HTERT RPE-1 (cell line): Measurements from ENCODE around the gene TRPM4.
"Not testable (repeated sequence)": the region's sequence is repeated elsewhere in the genome, so short reads cannot be mapped to it uniquely, and the experiment has no call there.

Source experiments
- in situ Hi-C: fragments of 300-500 bp; cut with MboI; formaldehyde crosslinking; loops from 4 replicates; pipeline ENCODE4 v1.14.3; 2020; ENCODE audit warnings: low sequenced_read_pairs

The TRPM4 gene

DNA sequence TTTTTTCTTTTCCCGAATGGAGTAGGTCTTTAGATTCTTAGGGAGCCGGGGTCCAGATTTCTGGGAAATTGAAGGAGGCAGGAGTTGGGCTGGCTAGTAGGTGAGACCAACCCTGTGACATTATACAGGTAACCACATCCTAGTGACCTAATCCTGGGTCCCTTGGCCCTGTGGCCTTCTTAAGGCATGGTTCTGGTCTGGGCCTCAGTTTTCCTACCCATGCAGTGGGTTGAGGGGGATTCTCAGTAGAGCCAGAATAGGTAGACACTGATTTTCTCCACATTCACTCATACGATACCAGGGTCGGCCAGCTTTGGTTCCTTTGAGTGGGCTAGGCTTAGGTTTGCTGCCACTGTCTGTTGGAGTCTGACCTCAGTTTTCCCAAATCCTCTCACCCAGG, 31.0 kb upstream of the TRPM4 start:
- in situ Hi-C loops: no loop called here

DNA sequence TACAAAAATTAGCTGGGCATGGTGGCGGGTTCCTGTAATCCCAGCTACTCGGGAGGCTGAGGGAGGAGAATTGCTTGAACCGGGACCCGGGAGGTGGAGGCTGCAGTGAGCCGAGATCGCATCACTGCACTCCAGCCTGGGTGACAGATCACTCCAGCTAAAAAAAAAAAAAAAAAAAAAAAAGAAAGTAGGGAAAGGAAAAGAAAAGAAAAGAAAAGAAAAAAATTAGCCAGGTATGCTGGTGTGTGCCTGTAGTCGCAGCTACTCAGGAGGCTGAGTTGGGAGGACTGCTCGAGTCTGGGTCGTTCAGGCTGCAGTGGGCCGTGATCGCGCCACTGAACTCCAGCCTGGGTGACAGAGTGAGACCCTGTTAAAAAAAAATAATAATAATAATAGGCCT, 30.4 kb upstream of the TRPM4 start:
- in situ Hi-C loops: not testable (repeated sequence)

DNA sequence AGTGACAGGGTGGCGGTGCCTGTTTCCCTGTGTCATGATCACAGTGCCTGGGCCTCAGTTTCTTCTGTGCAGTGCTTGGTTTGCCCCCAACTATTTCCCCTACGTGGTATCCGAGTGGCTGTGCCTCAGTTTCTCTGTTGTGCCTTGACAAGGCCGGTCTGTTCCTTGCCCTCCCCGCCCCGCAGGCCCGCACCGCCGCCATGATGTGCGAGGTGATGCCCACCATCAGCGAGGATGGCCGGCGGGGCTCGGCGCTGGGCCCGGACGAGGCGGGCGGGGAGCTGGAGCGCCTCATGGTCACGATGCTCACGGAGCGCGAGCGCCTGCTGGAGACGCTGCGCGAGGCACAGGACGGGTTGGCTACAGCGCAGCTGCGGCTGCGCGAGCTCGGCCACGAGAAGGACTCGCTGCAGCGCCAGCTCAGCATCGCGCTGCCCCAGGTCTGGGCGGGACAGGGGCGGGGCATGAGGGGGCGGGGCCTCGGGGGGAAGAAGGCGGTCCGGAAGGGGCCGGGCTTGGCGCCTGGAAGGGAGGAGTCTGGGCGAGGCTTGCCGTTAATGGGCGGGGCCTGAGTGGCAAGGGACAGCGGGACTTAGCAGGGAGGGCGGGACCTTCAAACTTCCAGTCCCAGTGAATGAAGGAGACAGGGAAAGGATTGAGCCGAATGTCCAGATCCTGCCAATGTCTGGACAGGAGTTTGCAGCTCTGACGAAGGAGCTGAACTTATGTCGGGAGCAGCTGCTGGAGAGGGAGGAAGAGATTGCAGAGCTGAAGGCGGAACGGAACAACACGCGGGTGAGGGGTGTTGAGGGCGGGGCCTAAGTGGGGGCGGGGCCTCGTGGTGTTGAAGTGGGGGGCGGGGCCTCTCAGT, 29.7 kb upstream of the TRPM4 start:
- in situ Hi-C loops: no loop called here

DNA sequence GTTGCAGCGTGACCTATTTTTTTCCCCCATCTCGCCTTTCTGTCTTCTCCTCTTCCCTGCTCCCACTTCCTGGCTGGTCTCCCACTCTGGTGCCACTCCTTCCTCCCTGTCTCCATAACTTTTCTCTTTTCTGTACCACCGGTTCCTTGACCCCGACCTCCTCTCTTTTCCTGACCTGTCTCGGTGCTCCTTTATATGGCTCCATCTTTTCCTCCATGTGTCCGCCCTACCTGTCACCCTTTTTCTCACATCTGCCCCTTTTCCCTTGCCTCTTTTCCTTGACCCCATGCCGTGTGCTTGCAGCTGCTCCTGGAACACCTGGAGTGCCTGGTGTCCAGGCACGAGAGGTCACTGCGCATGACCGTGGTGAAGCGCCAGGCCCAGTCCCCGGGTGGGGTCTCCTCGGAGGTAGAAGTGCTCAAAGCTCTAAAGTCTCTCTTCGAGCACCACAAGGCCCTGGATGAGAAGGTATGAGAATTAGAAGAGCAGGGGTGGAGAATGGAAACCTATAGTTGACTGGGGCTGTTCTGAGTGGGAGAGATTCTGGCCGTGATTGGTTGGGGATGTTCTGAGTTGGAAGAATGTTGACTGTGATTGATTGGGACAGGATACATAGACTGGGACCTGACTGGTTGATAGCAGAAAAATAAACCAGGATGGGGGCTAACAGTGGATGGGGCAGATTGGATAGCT, 28.9 kb upstream of the TRPM4 start:
- in situ Hi-C loops: no loop called here

DNA sequence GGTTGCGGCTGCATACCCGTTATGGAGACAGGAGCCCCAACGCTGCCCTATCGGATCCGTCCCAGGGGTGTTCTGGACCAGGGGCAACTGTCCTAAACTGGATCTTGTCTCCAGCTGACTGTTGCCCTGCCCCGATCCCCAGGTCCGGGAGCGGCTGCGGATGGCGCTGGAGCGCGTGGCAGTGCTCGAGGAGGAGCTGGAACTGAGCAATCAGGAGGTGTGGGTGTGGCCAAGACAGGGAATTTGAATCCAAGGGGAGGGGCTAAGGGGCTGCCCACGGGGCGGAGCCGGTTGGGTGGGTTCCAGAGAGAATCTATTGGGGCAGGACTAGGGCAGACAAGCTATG, 28.4 kb upstream of the TRPM4 start:
- in situ Hi-C loops: no loop called here

DNA sequence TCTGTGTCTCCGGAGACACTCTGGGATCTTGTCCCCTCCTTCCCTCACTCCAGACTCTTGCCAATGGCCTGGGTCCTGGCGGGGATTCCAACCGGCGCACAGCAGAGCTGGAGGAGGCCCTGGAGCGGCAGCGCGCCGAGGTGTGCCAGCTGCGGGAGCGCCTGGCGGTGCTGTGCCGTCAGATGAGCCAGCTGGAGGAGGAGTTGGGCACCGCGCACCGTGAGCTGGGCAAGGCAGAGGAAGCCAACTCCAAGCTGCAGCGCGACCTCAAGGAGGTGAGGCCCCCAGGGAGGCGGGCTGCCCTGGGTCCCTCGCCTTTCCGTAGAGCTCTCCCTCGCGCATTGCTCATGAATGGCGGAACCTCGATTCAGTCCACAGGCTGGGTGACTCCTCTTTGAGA, 27.3 kb upstream of the TRPM4 start:
- in situ Hi-C loops: no loop called here

DNA sequence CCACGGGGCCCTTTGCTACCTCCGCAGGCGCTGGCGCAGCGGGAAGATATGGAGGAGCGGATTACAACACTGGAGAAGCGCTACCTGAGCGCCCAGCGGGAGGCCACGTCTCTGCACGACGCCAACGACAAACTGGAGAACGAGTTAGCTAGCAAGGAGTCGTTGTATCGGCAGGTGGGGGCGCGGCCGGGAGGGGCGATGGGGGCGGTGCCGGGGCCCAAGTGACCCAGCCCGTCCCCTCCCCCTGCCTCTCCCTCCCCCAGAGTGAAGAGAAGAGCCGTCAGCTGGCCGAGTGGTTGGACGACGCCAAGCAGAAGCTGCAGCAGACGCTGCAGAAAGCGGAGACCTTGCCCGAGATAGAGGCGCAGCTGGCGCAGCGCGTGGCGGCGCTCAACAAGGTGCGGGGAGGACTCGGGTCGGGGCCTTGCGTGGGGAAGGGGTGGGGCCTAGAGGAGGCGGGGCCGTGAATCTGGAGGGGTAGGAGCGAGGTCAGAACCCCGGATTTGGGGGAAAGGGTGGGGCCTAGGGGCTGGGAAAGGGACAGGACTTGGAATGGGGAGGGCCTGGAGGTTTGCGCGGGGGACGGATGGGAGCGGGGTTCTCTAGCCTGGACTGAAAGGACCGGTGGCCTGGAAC, 24.5 kb upstream of the TRPM4 start:
- in situ Hi-C loops: no loop called here

DNA sequence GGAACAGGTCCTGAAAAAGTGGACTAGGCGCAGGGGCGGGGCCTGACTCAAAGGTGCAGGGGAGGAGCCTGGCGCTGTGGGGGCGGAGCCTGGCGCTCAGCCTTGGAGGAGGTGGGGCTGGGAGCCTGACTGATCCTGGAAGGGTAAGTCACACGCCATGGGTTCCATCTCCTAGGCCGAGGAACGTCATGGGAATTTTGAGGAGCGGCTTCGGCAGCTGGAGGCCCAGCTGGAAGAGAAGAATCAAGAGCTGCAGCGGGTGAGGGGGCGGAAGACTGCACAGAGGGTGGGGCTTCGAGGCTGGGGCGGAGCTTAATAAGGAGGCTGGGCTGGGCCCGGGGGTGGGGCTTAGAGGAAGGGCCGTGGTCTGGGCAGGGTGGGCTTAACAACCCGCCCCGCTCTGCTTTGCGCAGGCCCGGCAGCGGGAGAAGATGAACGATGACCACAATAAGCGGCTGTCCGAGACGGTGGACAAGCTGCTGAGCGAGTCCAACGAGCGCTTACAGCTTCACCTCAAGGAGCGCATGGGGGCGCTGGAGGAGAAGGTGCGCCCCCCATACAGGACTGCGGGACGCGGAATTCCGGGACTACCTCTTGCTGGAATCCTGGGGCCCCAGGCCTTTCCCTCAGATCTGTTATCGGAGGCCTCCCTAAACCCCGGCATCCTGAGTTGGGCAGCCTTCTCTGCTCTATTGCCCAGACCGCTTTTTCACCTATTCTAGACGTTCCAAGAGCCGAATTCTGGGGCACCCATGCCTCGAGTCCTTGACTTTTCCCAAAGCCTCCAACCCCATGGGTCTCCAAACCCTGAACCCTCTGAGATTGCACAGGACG, 23.8 kb upstream of the TRPM4 start:
- in situ Hi-C loops: no loop called here

DNA sequence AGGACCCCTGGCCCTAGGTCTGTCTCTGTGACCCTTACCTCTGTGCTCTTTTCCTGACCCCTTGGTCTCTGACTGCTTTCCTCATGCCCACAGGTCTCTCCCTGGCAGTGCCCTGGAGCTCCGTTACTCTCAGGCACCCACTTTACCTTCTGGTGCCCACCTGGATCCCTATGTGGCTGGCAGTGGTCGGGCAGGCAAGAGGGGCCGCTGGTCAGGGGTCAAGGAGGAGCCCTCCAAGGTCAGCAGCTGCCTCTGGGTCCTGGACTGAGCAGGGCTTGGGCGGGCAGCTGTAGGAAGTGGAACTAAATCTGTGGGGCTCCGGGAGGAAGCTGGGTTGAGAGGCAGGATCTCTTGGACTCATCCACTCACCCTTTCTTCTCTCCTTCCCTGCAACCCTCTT, 21.9 kb upstream of the TRPM4 start:
- in situ Hi-C loops: no loop called here

DNA sequence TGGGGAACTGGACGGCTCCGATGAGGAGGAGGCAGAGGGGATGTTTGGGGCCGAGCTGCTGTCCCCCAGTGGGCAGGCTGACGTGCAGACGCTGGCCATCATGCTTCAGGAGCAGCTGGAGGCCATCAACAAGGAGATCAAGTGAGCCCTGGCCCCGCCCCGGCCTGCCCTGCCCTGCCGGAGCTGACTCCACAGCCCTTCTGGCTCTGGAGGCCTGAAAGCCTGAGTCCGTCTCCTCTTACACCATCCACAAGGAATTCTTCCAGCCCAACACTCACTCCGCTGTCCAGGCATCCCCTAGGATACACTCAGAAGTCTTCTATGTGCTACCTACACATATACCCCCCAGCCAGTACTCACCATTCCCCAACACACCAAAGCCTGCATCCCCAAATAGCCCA, 20.8 kb upstream of the TRPM4 start:
- in situ Hi-C loops: no loop called here

DNA sequence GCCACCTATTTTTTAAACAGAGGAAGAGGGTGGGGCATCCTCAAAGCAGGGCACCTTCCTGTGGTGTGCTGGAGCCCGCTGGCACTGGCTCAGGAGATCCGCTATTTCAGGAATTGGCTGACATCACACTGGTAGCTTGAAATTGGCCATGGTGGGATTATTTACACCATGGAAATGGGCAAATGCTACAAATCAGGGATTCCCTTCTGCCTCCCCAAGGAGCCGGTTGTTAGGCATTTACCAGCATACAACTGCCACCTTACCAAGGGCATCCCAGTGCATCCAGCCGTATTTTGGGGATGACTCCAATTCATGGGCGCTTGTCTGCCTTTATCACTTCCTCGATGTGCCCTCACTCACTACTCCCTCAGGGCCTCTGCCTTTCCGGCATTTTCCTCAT, 16.6 kb upstream of the TRPM4 start:
- in situ Hi-C loops: no loop called here

DNA sequence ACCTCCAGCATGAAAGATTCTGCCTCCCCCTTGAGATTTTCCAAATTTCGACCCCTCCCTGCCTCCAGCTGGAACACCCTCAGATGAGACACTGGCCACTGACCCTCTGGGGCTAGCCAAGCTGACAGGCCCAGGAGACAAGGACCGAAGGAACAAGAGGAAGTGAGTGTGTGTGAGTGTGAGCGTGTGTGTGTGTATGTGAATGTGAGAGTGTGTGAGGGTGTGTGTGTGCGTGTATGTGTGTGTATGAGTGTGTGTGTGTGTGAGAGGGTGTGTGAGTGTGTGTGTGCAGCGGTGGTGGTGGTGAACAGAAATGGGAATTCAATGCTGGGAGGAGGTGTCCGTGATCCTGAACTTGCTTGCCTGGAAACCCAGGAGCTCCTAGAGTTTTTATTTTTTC, 16.2 kb upstream of the TRPM4 start:
- in situ Hi-C loops: no loop called here

DNA sequence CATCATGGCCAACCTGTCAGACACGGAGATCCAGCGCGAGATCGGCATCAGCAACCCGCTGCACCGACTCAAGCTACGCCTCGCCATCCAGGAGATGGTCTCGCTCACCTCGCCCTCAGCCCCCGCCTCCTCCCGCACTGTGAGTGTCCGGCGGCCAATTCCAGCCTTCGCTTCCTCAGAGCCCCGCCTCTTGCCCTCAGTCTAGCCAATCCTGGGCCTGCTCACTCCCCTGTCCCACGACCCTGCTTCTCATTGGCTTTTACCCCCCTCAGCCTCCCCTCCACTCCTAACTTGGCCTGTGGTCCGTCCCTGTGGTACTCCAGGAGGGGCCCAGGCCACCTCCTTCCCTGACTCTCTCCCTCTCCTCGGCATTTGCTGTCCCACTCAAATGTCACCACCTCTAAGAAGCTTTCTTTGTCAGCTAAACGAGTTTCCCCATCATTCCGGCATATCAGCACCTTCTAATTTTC, 14.7 kb upstream of the TRPM4 start:
- in situ Hi-C loops: no loop called here

DNA sequence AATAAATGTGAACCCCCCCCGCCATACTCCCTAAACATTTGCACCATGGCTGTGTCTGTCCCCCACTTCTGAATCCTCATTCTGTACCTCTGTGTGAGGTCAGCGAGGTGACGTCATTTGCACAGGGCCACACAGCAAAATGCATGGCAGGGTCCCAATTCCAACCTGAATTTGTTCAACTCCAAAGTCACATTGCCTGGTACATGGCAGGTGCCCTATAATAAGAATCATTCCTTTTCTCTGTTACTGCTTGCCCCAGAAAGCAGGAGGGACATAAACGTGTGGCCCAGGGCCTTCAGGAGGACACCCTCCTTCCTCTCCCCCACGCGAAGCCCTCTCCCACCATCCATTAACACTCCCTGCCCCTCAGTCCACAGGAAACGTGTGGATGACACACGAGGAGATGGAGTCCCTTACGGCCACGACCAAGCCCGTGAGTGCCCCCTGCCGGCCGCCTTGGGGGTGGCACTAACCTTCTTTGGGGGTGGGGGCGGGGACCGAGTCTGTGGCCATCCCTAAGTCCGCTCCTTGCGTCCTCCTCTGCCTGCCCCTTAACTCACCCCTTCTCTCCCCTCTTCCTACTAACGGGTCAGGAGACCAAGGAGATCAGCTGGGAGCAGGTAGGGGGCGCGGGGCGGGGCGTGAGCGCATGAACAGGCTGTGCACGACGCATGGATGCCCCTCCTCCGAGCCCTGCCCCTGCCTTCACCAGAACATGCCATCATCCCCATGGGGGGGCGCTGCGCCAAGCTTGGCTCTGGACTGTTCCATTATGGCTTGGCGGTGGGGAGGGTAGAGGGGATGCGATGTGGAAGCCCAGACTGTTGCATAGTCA, 11.8 kb upstream of the TRPM4 start:
- in situ Hi-C loops: no loop called here

DNA sequence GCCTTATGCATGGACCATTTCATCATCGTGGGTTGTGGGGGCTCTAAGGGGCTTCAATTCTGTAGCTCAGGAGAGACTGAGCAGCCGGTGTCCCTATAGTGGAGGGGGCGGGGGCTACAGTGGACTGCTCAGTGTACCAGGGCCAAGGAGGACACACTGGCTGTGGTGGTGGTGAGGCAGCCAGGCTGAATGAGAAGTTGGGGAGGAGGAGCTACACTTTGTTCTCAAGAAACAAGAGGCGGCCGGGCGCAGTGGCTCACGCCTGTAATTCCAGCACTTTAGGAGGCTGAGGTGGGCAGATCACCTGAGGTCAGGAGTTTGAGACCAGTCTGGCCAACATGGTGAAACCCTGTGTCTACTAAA, 11.2 kb upstream of the TRPM4 start:
- in situ Hi-C loops: not testable (repeated sequence)

DNA sequence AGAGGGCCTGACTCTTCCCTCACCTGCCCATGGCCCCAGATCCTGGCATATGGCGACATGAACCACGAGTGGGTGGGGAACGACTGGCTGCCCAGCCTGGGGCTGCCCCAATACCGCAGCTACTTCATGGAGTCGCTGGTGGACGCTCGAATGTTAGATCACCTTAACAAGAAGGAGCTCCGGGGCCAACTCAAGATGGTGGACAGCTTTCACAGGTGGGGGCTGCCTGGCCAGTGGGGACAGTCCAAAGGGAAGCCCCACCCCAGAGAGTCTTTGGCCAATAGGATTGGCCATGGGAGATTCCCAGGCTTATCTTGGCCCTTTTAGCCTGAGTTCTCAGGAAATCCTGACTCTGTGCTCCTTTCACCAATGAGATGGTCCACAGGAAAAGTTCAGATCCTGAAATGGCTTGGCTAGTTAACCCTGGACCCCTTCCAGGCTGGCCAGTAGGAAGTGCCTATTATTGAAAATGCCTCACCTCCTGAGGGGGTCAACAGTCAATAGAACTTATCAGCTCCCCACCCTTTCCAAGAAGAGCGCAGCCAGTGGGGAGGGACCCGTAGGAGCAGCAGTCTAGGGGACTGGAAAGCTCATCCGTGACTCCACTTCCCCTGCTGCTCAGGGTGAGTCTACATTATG, 9.4 kb upstream of the TRPM4 start:
- in situ Hi-C loops: no loop called here

DNA sequence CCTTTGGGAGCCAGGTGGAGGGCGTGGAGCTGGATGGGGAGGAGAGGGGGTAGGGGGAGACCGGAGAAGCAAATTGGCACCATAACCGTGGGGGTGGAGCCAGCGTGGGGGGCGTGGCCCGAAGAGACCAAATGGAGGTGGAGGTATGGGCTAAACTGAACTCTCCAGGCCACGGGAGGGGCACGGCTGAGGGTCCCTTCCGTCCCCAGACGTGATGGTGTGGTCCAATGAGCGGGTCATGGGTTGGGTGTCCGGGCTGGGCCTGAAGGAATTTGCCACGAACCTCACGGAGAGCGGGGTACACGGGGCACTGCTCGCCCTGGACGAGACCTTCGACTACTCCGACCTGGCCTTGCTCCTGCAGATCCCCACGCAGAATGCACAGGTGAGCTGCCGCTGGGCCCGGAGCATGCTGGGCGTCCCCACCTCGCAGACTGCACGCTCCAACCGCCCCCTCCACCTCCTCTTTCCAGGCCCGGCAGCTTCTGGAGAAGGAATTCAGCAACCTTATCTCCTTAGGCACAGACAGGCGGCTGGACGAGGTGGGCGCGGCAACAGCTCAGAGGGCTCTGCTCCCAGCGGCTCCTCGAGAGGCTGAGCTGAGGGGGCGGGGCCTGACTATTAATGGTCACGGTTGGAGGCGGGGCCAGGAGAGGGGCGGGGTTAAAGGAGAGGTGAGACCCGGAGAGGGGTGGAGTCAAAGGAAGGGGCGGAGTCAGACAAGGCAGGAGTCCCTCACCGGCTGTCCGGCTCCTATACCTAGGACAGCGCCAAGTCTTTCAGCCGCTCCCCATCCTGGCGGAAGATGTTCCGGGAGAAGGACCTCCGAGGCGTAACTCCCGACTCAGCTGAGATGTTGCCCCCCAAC, 8.6 kb upstream of the TRPM4 start:
- in situ Hi-C loops: no loop called here

DNA sequence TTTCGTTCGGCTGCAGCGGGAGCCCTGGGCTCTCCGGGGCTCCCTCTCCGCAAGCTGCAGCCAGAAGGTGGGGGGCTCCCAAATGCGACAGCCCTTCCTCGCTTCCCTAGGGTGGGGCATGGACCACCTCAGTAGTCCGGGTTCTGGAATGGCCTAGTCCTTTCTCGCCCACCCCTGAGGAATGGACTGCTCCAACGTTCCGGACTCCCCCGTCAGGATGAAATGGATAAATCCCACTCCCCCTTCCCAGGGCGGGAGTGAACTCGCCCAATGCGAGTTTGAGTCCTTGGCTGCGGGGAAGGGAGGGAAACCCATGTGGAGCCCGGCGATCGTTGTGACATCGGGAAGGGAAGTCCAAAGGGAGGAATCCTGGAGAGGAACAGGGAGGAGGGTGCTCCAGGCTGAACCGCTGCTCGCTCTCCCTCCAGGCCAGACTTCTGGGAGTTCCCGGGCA, 7.9 kb upstream of the TRPM4 start:
- in situ Hi-C loops: no loop called here
